ENCODE measurements around the gene TCP11.
"Not testable (repeated sequence)": the region's sequence is repeated elsewhere in the genome, so short reads cannot be mapped to it uniquely, and the experiment has no call there.

TCP11 gene

GRCh38 chr6:35146453-35146852 lies 5.3 kb upstream of the TCP11 start:
- no peak for DNase-seq (ENCODE audit: low spot score)

DNA sequence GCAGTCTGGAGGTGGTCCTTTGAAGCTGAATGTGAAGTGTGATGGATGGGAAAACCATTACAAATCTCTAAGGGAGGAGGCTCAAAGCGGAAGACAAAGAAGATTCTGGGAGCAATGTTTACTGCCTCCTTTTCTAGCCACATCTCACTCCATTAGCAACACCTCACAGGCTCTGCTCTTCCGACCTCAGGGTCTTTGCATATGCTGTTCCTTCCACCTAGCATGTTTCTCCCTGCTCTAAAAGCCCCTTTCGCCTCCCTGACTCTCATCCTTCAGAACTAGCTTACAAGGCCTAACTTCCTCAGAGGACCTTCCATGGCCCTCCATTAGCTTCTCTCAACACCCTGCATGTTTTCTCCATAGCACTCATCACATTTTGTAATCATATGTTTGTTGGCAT lies 4.6 kb upstream of the TCP11 start:
- no peak for DNase-seq (ENCODE audit: low spot score)

DNA sequence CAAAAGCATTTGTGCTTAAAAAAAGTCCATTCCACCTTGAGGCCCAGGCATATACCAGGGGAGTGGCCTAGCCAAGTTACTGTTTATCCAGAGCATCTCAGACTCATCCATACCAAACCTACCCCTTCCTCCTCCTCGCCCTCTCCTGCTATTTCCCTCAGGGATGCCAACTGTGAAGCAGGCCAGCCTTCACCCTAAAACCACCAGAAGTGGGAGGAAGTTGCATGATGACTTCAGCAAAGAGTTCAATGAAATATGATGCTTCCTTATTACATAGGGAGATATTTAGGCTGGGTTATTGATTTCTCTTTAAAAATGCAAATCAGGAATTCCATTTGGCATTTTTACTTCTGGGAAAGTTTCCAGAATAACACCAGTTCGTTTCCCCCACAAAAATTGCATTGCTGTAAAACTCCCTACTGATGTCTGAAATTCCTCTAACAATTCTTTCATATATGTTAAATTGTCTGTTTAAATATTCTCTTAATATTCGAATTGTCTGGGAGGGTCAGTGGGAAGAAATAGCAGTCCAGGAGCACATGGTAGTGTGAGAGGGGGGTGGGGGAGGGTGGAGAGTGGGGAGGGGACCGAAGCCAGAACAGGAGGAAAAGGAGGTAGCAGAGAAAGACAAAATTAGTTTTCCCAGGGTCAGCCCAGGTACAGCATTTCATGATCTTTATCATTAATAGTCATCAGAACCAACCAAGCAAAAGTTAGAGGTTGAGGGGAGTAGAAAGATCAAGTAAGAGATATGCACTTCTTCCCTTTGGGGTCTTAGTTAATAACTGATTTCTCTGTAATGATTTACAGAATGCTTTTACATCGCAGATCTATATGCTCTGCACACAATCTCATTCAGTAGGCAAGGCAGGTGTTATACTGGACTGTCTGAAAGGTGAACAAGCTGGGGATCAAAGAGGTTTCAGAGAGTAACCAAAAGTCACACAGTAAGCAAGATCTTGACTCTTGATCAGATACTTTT lies 1.7 kb upstream of the TCP11 start:
- DNase-seq (ENCODE audit: low spot score), result no peak

GRCh38 chr6:35140639-35141006 lies 516 bp downstream of the TCP11 start:
- DNase-seq (ENCODE audit: low spot score), result no peak

GRCh38 chr6:35139924-35140638 lies 1.1 kb downstream of the TCP11 start:
- peak; percentile 47 for DNase-seq (ENCODE audit: low spot score)

- no peak for DNase-seq (ENCODE audit: low spot score)
Measured at GRCh38 chr6:35139470-35139869, 1.7 kb downstream of the TCP11 start.

DNA sequence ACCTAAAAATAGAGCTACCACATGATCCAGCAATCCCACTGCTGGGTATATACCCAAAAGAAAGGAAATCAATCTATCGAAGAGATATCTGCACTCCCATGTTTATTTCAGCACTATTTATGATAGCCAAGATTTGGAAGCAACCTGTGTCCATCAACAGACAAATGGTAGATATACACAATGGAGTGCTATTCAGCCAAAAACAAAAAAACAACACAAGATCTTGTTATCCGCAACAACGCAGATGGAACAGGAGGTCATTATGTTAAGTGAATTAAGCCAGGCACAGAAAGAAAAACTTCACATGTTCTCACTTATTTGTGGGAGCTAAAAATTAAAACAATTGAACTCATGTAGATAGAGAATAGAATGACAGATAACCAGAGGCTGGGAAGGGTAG lies 2.9 kb downstream of the TCP11 start:
- DNase-seq (ENCODE audit: low spot score), result not testable (repeated sequence)

DNA sequence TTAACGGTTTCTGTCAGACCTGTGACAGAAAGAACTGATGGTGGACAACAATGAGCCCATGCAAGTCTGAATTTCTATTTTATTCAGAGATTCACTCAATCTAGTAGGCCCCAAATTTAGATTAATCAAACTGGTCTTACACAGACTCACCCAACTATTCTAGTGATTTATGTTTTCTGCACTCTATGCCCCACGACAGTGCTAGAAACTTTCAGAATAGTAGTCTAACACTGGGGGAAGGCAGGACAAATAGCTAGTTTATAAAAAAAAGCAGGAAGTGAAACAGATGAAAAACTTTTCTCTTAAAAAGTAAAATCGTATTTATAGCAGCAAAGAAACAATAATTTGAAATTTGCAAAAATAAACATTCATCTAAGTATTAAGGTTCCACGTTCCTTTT lies 5.0 kb downstream of the TCP11 start:
- DNase-seq (ENCODE audit: low spot score), result no peak

DNA sequence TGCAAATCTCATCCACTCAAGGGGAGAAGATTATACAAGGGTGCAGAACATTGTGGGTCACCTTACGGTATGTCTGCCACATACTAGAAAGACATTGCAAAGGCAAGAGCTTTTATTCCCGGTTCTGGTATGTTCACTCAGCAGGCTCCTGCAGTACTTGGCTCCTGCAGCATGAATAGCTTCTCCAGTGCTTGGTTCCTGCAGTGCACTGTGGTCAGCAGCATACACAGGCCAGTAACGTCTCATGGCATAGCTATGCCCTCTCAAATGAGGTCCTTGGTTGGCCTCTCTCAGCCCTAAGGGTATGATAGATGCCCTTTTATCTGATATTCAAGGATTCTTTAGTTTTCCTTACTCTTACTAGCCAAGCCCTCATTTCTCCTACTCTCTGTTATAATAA lies 12.6 kb downstream of the TCP11 start:
- no peak for DNase-seq (ENCODE audit: low spot score)

DNA sequence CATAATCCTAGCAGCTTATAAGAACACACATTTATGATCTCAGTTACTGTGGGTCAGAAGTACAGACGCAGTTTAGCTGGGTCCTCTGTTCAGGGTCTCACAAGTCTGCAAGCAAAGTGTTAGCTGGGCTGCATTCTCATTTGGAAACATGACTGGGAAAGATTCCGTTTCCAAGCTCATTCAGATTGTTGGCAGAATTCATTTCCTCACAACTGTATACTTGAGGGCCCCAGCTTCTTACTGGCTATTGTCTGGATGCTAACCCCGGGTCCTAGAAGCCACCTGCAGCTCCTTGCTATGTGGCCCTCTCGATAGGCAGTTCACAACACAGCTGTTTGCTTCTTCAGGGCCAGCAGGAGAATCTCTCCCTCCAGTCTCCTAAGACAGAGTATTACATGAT lies 13.1 kb downstream of the TCP11 start:
- DNase-seq (ENCODE audit: low spot score), result no peak

- no peak for DNase-seq (ENCODE audit: low spot score)
Measured at GRCh38 chr6:35124356-35124755, 16.8 kb downstream of the TCP11 start.

DNA sequence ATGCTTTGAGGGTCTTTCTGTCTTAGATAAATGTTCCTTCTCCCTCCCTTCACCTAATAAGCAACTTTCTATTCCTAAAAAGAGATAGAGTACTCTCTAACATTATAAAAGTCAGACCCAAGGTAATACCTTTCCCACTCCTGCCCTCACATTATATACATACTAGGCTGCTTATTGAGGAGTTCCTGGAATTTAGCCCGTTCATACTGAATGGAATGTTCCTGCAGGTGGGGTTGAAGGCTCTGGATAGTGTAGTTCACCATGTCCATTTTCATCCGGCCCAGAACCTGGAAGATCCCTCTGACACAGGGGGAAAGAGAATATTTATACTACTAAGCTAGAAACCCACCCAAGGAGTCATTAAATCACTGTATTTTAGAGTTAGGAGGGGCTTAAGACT lies 20.4 kb downstream of the TCP11 start:
- no peak for DNase-seq (ENCODE audit: low spot score)

- DNase-seq (ENCODE audit: low spot score), result no peak
Measured at GRCh38 chr6:35108309-35108885, 32.7 kb downstream of the TCP11 start.

DNA sequence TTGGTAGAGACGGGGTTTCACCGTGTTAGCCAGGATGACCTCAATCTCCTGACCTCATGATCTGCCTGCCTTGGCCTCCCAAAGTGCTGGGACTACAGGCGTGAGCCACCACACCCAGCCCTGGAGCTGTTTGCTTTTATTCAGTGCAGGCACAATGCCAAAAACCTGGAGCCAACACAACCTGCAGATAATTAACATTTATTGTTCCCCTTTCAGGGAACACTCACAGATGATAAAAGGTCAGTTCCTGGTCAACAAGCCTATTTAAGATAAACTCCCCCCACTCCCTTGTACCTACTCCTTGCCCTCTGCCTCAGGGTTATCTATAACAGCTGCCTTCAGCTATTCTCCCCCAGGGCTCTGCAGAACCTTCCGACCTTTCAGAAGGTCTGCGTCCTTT lies 33.4 kb downstream of the TCP11 start:
- not testable (repeated sequence) for DNase-seq (ENCODE audit: low spot score)

DNA sequence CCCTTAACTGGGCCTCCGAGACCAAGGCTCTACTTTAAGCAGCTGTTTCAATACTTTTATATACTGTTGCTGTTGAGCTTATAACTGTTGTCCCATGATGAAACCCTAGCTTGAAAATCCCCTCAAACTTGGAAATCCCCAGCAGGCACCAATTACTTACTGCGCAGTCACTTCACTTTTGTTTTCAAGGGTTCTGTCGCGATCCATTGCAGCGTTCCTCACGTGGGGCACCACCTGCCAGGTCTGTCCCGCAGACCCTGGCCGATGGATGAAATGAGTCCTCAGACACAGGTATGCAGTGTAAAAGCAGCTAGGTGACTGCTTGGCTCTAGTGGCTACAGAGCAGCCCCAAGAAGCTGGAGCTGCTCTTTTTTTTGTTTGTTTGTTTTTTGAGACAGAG lies 33.9 kb downstream of the TCP11 start:
- DNase-seq (ENCODE audit: low spot score), result not testable (repeated sequence)

GRCh38 chr6:35106061-35106460 lies 35.1 kb downstream of the TCP11 start:
- DNase-seq (ENCODE audit: low spot score), result not testable (repeated sequence)

- no peak for DNase-seq (ENCODE audit: low spot score)
Measured at GRCh38 chr6:35105078-35105477, 36.1 kb downstream of the TCP11 start.

GRCh38 chr6:35099116-35099515 lies 42.0 kb downstream of the TCP11 start:
- DNase-seq (ENCODE audit: low spot score), result no peak

DNA sequence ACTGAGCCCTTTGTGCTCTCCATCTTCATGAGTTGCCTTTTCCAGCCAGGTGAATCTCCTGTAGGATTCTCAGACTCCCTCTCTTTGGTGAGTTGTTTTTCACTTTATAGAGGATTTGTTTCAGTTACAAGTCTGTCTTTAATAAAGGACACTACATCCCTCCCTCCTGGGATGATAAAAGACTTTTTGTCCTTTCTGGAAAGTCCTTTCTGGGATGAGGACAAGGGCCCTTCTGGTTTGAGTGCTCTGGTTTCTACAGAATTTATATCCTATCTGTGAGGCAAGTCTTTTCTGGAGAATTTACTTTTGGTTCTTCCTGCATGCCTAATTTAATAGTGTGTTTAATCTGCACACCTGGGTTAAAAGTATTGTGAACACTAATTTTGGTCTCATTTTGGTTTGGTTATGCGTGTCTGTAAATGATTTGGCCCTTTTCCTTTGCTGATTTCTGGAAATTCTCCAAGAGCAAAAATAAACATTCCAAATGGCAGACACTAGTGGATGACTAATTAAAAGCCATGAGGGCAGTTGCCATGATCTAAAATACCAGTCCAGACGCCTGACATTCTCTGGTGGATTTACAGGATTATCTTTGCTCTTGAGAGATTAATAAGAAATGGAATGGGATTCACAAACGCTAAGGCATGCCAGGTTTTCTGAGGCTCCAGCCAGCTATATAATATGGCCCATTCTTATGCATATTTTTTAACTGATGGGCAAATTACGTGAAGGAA lies 44.8 kb downstream of the TCP11 start:
- peak; percentile 1 for DNase-seq (ENCODE audit: low spot score)

DNA sequence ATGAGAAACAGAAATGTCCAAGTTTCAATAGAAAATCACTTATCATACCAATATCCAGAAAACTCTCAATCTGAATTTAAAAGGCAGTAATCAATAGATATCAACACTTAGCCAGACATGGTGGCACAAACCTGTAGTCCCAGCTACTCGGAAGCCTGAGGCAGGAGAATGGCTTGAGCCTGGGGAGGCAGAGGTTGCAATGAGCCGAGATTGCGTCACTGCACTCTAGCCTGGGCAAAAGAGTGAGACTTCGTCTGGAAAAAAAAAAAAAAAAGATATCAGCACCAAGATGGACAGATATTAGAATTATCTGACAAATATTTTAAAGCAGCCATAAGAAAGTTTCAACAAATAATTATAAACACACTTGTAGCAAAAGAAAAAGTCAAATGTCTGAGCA lies 47.0 kb downstream of the TCP11 start:
- DNase-seq (ENCODE audit: low spot score), result no peak

DNA sequence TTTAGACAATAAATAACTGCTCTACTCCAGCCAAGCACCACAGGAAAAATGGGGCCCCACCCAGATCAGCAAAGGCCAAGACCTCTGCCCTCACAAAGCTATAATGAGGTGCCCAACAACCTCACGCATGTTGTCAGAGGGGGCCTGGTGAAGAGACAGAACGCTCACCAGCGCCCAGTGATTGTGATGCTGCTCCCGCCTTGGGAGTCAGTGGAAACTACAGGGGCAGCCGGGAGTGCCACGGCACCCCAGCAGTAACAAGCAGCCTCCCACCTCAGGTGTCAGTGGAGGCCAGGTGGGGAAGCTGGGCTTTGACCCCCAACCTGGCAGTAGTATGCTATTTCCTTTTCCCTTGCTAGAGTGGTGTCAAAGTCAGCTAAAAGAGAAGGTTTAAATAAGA lies 47.4 kb downstream of the TCP11 start:
- no peak for DNase-seq (ENCODE audit: low spot score)

GRCh38 chr6:35093118-35093445 lies 48.1 kb downstream of the TCP11 start:
- no peak for DNase-seq (ENCODE audit: low spot score)

All from germinal center (tissue), 1 donor.